Endothelial cell (in vitro differentiated cells): ENCODE measurements around the gene FGR. TPM values are rescaled to one million over a fixed set of nuclear protein-coding genes. Genes with fewer than 3 reads are reported as not detected.
A peak's percentile ranks its signal among the peaks of the same experiment; 100 is the strongest.

Source experiments
- DNase-seq: peaks from one replicate; pipeline ENCODE4 v3.0.0; 2021; ENCODE audit warnings: low spot score
- H3K27ac Mint-ChIP-seq: one replicate; pipeline ENCODE4 v1.8.0; 2021; ENCODE audit warnings: mixed read lengths, inconsistent platforms; ENCODE audit not compliant: unreplicated experiment
- H3K27me3 Mint-ChIP-seq: one replicate; pipeline ENCODE4 v1.8.0; 2021; ENCODE audit warnings: mild to moderate bottlenecking, moderate library complexity, mixed read lengths, inconsistent platforms; ENCODE audit not compliant: unreplicated experiment
- H3K36me3 Mint-ChIP-seq: one replicate; pipeline ENCODE4 v1.8.0; 2021; ENCODE audit warnings: mild to moderate bottlenecking, low read depth, mixed read lengths, inconsistent platforms; ENCODE audit not compliant: unreplicated experiment
- H3K4me1 Mint-ChIP-seq: one replicate; pipeline ENCODE4 v1.8.0; 2021; ENCODE audit warnings: mild to moderate bottlenecking, mixed read lengths, inconsistent platforms; ENCODE audit not compliant: unreplicated experiment
- H3K4me3 Mint-ChIP-seq: one replicate; pipeline ENCODE4 v1.8.0; 2021; ENCODE audit warnings: mild to moderate bottlenecking, mixed read lengths, inconsistent platforms; ENCODE audit not compliant: unreplicated experiment
- H3K9me3 Mint-ChIP-seq: one replicate; pipeline ENCODE4 v1.8.0; 2021; ENCODE audit warnings: mixed read lengths, inconsistent platforms; ENCODE audit not compliant: unreplicated experiment
- total RNA-seq: library from RNA; stranded (reverse); fragmentation: NEBNext Ultra II Directional; extraction: Animal tissue kit (Norgen Biotek cat#: 25700); gene quantifications from one replicate; pipeline ENCODE4 v1.2.1, GENCODE V29; 2021; ENCODE audit not compliant: unreplicated experiment
- TF ChIP-seq, protein P1 (sequence below): fragments of 200-600 bp; sonication (generic); IDR thresholded peaks from one replicate; pipeline ENCODE4 v1.5.0; 2021; ENCODE audit warnings: antibody characterized with exemption; ENCODE audit not compliant: unreplicated experiment

Gene FGR
- total RNA-seq, 1 donor from 2014 or later = 0.46 TPM

DNA sequence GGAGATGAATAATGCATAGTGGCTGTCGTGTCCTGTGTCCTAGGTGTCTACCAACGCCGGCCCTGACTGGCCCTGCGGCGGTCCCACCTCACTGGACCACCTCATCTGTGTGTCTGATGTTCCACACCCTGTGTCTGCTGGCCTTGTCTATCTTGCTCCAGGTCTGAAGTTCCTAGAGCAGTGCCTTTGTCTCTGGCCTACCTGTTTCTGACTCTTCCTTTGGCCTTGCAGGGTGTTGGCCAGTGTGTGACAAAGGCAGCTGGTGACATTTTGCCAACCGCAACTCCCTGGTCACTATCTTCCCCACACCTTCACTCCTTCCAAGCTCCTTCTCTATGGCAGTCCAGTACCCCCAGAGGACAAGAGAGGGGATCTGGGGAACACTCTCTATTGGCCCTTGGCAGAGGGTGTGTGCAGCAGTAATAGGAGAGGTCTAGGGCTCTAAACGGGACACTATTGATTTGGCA is 29.7 kb downstream of the FGR start:
- no peak for DNase-seq
- H3K27me3 Mint-ChIP-seq = peaks cover 7% of the 10 kb centered on the region
- TF ChIP-seq, protein P1, sequence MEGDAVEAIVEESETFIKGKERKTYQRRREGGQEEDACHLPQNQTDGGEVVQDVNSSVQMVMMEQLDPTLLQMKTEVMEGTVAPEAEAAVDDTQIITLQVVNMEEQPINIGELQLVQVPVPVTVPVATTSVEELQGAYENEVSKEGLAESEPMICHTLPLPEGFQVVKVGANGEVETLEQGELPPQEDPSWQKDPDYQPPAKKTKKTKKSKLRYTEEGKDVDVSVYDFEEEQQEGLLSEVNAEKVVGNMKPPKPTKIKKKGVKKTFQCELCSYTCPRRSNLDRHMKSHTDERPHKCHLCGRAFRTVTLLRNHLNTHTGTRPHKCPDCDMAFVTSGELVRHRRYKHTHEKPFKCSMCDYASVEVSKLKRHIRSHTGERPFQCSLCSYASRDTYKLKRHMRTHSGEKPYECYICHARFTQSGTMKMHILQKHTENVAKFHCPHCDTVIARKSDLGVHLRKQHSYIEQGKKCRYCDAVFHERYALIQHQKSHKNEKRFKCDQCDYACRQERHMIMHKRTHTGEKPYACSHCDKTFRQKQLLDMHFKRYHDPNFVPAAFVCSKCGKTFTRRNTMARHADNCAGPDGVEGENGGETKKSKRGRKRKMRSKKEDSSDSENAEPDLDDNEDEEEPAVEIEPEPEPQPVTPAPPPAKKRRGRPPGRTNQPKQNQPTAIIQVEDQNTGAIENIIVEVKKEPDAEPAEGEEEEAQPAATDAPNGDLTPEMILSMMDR = no peak
- peaks cover 37% of the 10 kb centered on the region for H3K4me1 Mint-ChIP-seq
- H3K9me3 Mint-ChIP-seq = no peaks in the 10 kb centered on the region
- H3K27ac Mint-ChIP-seq = peak overlapping the region; percentile 65
- H3K4me3 Mint-ChIP-seq = peak overlapping the region; percentile 96
- no peaks in the 10 kb centered on the region for H3K36me3 Mint-ChIP-seq

DNA sequence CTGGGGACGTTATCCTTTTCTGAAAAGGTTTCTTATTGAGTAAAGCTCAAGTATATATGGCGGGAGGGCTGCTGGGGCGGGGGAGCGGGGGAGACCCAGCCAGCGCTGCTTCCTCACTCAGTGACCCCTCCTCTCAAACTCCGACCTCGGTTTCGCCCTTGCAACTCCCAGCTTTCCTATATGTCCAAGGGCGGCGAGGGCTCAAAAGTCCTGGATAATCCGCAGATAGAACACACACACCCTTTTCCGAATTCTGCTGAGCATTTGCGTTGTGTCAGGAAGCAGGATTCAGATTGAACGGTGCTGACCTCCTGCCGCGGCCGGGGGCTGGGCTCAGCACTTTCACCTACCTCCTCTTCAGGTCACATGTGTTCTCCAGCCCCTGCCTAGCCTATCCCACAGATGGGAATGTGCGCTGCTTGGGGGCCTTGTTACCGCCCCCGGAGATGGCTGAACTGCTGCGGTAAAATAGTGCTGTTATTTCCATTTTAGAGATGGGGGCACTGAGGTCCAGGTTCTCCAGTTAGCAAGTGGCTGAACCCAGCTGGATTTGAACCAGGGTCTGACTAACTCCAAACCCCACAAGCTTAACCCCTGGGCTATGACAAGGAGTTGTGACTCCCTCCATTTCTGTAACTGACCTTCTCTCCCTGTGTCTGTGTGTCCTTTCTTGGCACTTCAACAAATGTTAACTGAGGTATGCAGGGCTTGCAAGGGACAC is 30.2 kb downstream of the FGR start:
- Mint-ChIP-seq H3K4me3 (peak overlapping the region; percentile 96), H3K27me3 (peaks cover 7% of the 10 kb centered on the region), H3K4me1 (peaks cover 43% of the 10 kb centered on the region), H3K36me3 (no peaks in the 10 kb centered on the region), H3K9me3 (no peaks in the 10 kb centered on the region), H3K27ac (peak overlapping the region; percentile 65)
- DNase-seq = peak; percentile 26
- TF ChIP-seq, protein P1 = no peak

DNA sequence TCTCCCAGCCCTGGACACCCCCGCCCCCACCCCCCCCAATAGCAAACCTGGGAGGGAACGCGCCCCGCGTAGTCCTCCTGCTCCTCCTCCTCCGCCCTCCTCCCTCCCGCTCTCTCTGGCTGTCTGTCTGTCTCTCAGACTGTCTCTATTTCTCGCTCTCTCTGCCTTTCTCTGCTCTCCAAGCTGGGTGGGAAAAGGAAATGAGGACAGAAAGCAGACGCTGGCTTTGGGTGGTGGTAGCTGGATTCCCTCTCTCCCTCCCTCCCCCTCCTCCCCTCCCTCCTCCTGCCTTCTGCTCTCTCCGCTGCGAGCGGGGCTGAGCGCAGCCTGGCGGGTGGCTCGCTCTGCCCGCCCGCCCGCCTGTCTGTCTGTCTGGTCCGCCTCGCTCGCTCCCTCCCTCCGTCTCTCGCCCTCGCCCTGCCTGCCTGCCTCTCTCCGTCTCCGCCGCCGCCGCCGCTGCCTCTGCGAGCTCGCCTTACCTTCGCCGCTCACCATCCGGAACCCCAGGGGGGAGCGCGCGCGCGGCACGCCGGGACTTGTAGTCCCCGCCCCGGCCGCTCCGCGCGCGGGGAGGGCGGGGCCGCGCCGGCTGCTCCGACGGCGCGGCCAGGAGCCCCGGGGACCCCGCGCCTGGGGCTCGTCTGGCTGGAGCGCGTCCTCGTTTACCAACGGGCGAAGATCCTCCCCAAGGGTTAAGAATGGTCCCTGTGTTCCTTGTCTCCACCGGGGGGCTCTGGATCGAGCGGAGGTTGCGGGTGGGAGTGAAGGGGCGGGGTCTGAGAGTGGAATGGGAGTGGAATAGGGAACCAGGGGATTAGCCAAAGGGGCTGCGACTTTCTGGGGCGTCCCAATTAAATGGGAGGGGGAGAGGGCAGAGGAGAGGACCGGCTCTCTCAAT is 31.1 kb downstream of the FGR start, which contains the start of gene AHDC1:
Gene AHDC1, minus strand, starts transcription at position 464 of the 898 bp plus-strand sequence. CDS start 52,029 bp downstream, outside the sequence.
- peaks cover 47% of the 10 kb centered on the region for H3K4me1 Mint-ChIP-seq
- peak within 1 kb of the TSS; percentile 96 for H3K4me3 Mint-ChIP-seq
- H3K9me3 Mint-ChIP-seq = no peaks in the 10 kb centered on the region
- peak; percentile 91 for DNase-seq
- no peaks in the 10 kb centered on the region for H3K36me3 Mint-ChIP-seq
- peaks cover 7% of the 10 kb centered on the region for H3K27me3 Mint-ChIP-seq
- TF ChIP-seq, protein P1 = no peak
- peak within 1 kb of the TSS; percentile 72 for H3K27ac Mint-ChIP-seq

- peaks cover 9% of the 10 kb centered on the region for H3K27me3 Mint-ChIP-seq
- DNase-seq = peak; percentile 46
- H3K4me3 Mint-ChIP-seq = peak overlapping the region; percentile 96
- no peak overlapping the region for H3K27ac Mint-ChIP-seq
- TF ChIP-seq, protein P1 = no peak
- H3K9me3 Mint-ChIP-seq = no peaks in the 10 kb centered on the region
- H3K4me1 Mint-ChIP-seq = peaks cover 52% of the 10 kb centered on the region
- H3K36me3 Mint-ChIP-seq = no peaks in the 10 kb centered on the region
Observed at GRCh38 chr1:27603309-27603680, 31.7 kb downstream of the FGR start.
